Gastroesophageal sphincter (tissue), 3 donors: ENCODE data around the gene ARHGAP28.

ENCODE experiments used
- CTCF ChIP-seq, 4 experiments: fragments of 200-600 bp in 2 of 4; fragments of 450-650 bp in 2 of 4; sonication (generic) in 1 of 4; IDR thresholded peaks; one replicate each; pipeline ENCODE4 v1.5.1; 2017 to 2019; ENCODE audit warnings: antibody characterized with exemption in 4 of 4, mild to moderate bottlenecking in 2 of 4, moderate library complexity in 2 of 4
- EP300 ChIP-seq: sonication (generic); formaldehyde crosslinking; IDR thresholded peaks from one replicate; pipeline ENCODE4 v1.6.1; 2017; ENCODE audit warnings: antibody characterized with exemption, mild to moderate bottlenecking
- POLR2A ChIP-seq, 2 donors: fragments of 450-650 bp; IDR thresholded peaks; one replicate each; pipeline ENCODE4 v1.6.1; 2017; ENCODE audit warnings: antibody characterized with exemption in 2 of 2, mild to moderate bottlenecking in 2 of 2, moderate library complexity in 1 of 2
- POLR2AphosphoS5 ChIP-seq: sonication (generic); formaldehyde crosslinking; IDR thresholded peaks from one replicate; pipeline ENCODE4 v1.6.1; 2017; ENCODE audit warnings: antibody characterized with exemption

GRCh38 chr18:6959110-6959509, 229.6 kb downstream of the ARHGAP28 start:
- TF ChIP-seq CTCF (IDR thresholded peaks at IDR 0.05) (no peak), EP300 (no peak), POLR2A (IDR thresholded peaks at IDR 0.05) (no peak), POLR2AphosphoS5 (no peak)
